Esophagus muscularis mucosa (tissue), 4 donors: Measurements from ENCODE around the gene TMEM150B. TPM values are rescaled to one million over a fixed set of nuclear protein-coding genes. Genes with fewer than 3 reads are reported as not detected.

ENCODE experiments used
- DNase-seq: peaks from one replicate; pipeline ENCODE4 v3.0.0-alpha.2; 2017; ENCODE audit errors: extremely low spot score
- H3K27ac ChIP-seq, 4 donors: fragments of 200-600 bp; sonication (generic); replicated peaks in 1 of 4; 1 replicate in 3 of 4; 2 replicates in 1 of 4; pipeline ENCODE4 v1.5.1; 2016 to 2019; ENCODE audit warnings: mild to moderate bottlenecking in 1 of 4
- H3K27me3 ChIP-seq, 4 donors: fragments of 200-600 bp; sonication (generic); one replicate each; pipeline versions ENCODE4 v1.5.1 to v1.6.0; 2016 to 2019
- H3K36me3 ChIP-seq, 4 donors: fragments of 200-600 bp; sonication (generic); one replicate each; pipeline ENCODE4 v1.5.1; 2016 to 2019
- H3K4me1 ChIP-seq, 4 donors: fragments of 200-600 bp; sonication (generic); one replicate each; pipeline ENCODE4 v1.5.1; 2016 to 2019
- H3K4me3 ChIP-seq, 4 donors: fragments of 200-600 bp; sonication (generic); 1 replicate in 2 of 4; 2 replicates in 2 of 4; pipeline ENCODE4 v1.5.1; 2016 to 2019; ENCODE audit warnings: mild to moderate bottlenecking in 4 of 4, moderate library complexity in 1 of 4
- H3K9me3 ChIP-seq, 4 donors: fragments of 200-600 bp; sonication (generic); 1 replicate in 3 of 4; 2 replicates in 1 of 4; pipeline ENCODE4 v1.5.1; 2016 to 2019
- CTCF ChIP-seq, 3 experiments: fragments of 200-600 bp in 2 of 3; fragments of 450-650 bp in 1 of 3; sonication (generic) in 2 of 3; IDR thresholded peaks; one replicate each; pipeline ENCODE4 v1.5.1; 2017 to 2019; ENCODE audit warnings: antibody characterized with exemption in 3 of 3, mild to moderate bottlenecking in 2 of 3, moderate library complexity in 1 of 3
- EP300 ChIP-seq: sonication (generic); formaldehyde crosslinking; IDR thresholded peaks from one replicate; pipeline ENCODE4 v1.6.1; 2017; ENCODE audit warnings: antibody characterized with exemption
- POLR2A ChIP-seq: fragments of 450-650 bp; IDR thresholded peaks from one replicate; pipeline ENCODE4 v1.6.1; 2017; ENCODE audit warnings: antibody characterized with exemption, moderate library complexity, mild to moderate bottlenecking, low read depth
- POLR2AphosphoS5 ChIP-seq, 2 donors: sonication (generic); formaldehyde crosslinking; IDR thresholded peaks; one replicate each; pipeline ENCODE4 v1.6.1; 2017; ENCODE audit warnings: antibody characterized with exemption in 2 of 2
- WGBS: methylation state at CpG from one replicate; pipeline ENCODE4 v1.1.5; 2018; 5-methylcytosine and 5-hydroxymethylcytosine counted together
- intact Hi-C: fragments of 100-400 bp; cut with DNase I; formaldehyde crosslinking; loops from one replicate; pipeline ENCODE4 v1.15.1; 2023
- total RNA-seq, 4 donors: library from RNA; depleted of rRNA; stranded (reverse); fragments of >200 nt; gene quantifications; one replicate each; pipeline versions ENCODE4 v1.1.0 to v1.2.1, GENCODE V29; 2016

TMEM150B gene
- total RNA-seq = 1 to 10 TPM in 3 of 4 donors, under 1 TPM in 1; 0.83 to 5.2 (median 2.7) TPM

- no peak for DNase-seq
- no peaks in the 10 kb centered on the region for H3K36me3 ChIP-seq
- peaks cover 0 to 24% (median 1%) of the 10 kb centered on the region in 4 donors for H3K27me3 ChIP-seq
- WGBS = 80% methylated on average over 13 of the region's 14 CpGs
- H3K9me3 ChIP-seq = no peaks in the 10 kb centered on the region
- H3K4me3 ChIP-seq = no peak within 1 kb of the TSS
- no peaks in the 10 kb centered on the region for H3K4me1 ChIP-seq
- intact Hi-C loops = no loop called here
- no peak for TF ChIP-seq POLR2AphosphoS5 (IDR thresholded peaks at IDR 0.05)
- TF ChIP-seq CTCF (IDR thresholded peaks at IDR 0.05) = no peak
- TF ChIP-seq POLR2A = no peak
- TF ChIP-seq EP300 = no peak
- peak within 1 kb of the TSS in 2 of 4 donors; percentile 11 to 43 for H3K27ac ChIP-seq
Measured at GRCh38 chr19:55325172-55325571, at the start of gene TMEM150B. Gene TMEM150B (minus strand): TSS chr19:55325341. CDS start chr19:55321036, 4,305 bp downstream.

GRCh38 chr19:55373993-55374757 is 49.0 kb upstream of the TMEM150B start:
- peaks cover 5 to 90% (median 66%) of the 10 kb centered on the region in 4 donors for H3K27me3 ChIP-seq

GRCh38 chr19:55373306-55373992 is 48.3 kb upstream of the TMEM150B start:
- Histone ChIP-seq H3K27me3 (peaks cover 5 to 97% (median 73%) of the 10 kb centered on the region in 4 donors), H3K4me3 (no peak overlapping the region), H3K4me1 (peaks cover 17 to 39% (median 37%) of the 10 kb centered on the region in 4 donors), H3K9me3 (no peaks in the 10 kb centered on the region), H3K36me3 (no peaks in the 10 kb centered on the region), H3K27ac (no peak overlapping the region)
- WGBS = 69% methylated on average over 9 of the region's 9 CpGs
- intact Hi-C loops = no loop called here
- no peak for DNase-seq
- TF ChIP-seq POLR2AphosphoS5 (IDR thresholded peaks at IDR 0.05) = no peak
- TF ChIP-seq EP300 = no peak
- TF ChIP-seq POLR2A = no peak
- TF ChIP-seq CTCF (IDR thresholded peaks at IDR 0.05) = no peak

More at GRCh38 chr19:55373993-55374757, 49.0 kb upstream of the TMEM150B start:
- H3K9me3 ChIP-seq = no peaks in the 10 kb centered on the region
- peaks cover 10 to 32% (median 30%) of the 10 kb centered on the region in 4 donors for H3K4me1 ChIP-seq
- H3K27ac ChIP-seq = no peak overlapping the region
- intact Hi-C loops = no loop called here
- no peak overlapping the region for H3K4me3 ChIP-seq
- WGBS = 22% methylated on average over 12 of the region's 31 CpGs
- no peak for DNase-seq
- no peak for TF ChIP-seq CTCF (IDR thresholded peaks at IDR 0.05)
- no peak for TF ChIP-seq POLR2A
- TF ChIP-seq EP300 = no peak
- TF ChIP-seq POLR2AphosphoS5 (IDR thresholded peaks at IDR 0.05) = no peak
- no peaks in the 10 kb centered on the region for H3K36me3 ChIP-seq

- Histone ChIP-seq H3K4me1 (peaks cover 17 to 34% (median 31%) of the 10 kb centered on the region in 4 donors), H3K27ac (no peak overlapping the region), H3K4me3 (no peak overlapping the region), H3K36me3 (no peaks in the 10 kb centered on the region), H3K9me3 (no peaks in the 10 kb centered on the region), H3K27me3 (peaks cover 5 to 99% (median 73%) of the 10 kb centered on the region in 4 donors)
- TF ChIP-seq CTCF (IDR thresholded peaks at IDR 0.05) (no peak), POLR2A (no peak), EP300 (no peak), POLR2AphosphoS5 (IDR thresholded peaks at IDR 0.05) (no peak)
- intact Hi-C loops = no loop called here
- no peak for DNase-seq
- WGBS = 50% methylated on average over 11 of the region's 24 CpGs
Measured at GRCh38 chr19:55372316-55373081, 47.4 kb upstream of the TMEM150B start.
